ENCODE results near the gene TAOK1.

GRCh38 chr17:29577385-29578211 lies 187.4 kb downstream of the TAOK1 start:
- TF ChIP-seq NR2C2 (IDR thresholded peaks at IDR 0.05; ENCODE audit: borderline replicate concordance, control insufficient read depth, insufficient read length, low read depth) (no peak), YY1 (IDR thresholded peaks at IDR 0.05; ENCODE audit: low read depth, low read length) (no peak), CTCF (IDR thresholded peaks at IDR 0.05 in 2 of 3, conservative IDR thresholded peaks at IDR 0.05 in 1 of 3; ENCODE audit: control insufficient read depth in 2 of 3, extremely low read depth in 1 of 3, insufficient read depth in 1 of 3, low read depth in 3 of 3, low read length in 3 of 3) (no peak), POLR2AphosphoS5 (IDR thresholded peaks at IDR 0.05; ENCODE audit: low read length) (no peak), MEF2B (IDR thresholded peaks at IDR 0.05; ENCODE audit: partially characterized antibody, poor library complexity, severe bottlenecking) (no peak), EZH2 (IDR thresholded peaks at IDR 0.05; ENCODE audit: borderline replicate concordance, control insufficient read depth, low read depth, low read length) (no peak), TCF12 (IDR thresholded peaks at IDR 0.05; ENCODE audit: low read depth, low read length) (no peak), CEBPB (IDR thresholded peaks at IDR 0.05; ENCODE audit: borderline replicate concordance in 1 of 2, low read depth in 2 of 2, low read length in 2 of 2) (no peak), SPI1 (IDR thresholded peaks at IDR 0.05; ENCODE audit: borderline replicate concordance, insufficient read depth, low read depth, low read length) (no peak), ESRRA (IDR thresholded peaks at IDR 0.05; ENCODE audit: low read length) (no peak), RAD21 (IDR thresholded peaks at IDR 0.05; ENCODE audit: insufficient read depth, low read depth, low read length) (no peak)
- TF ChIP-seq, protein P1, sequence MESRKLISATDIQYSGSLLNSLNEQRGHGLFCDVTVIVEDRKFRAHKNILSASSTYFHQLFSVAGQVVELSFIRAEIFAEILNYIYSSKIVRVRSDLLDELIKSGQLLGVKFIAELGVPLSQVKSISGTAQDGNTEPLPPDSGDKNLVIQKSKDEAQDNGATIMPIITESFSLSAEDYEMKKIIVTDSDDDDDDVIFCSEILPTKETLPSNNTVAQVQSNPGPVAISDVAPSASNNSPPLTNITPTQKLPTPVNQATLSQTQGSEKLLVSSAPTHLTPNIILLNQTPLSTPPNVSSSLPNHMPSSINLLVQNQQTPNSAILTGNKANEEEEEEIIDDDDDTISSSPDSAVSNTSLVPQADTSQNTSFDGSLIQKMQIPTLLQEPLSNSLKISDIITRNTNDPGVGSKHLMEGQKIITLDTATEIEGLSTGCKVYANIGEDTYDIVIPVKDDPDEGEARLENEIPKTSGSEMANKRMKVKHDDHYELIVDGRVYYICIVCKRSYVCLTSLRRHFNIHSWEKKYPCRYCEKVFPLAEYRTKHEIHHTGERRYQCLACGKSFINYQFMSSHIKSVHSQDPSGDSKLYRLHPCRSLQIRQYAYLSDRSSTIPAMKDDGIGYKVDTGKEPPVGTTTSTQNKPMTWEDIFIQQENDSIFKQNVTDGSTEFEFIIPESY (IDR thresholded peaks at IDR 0.05): no peak
- TF ChIP-seq, protein P2, sequence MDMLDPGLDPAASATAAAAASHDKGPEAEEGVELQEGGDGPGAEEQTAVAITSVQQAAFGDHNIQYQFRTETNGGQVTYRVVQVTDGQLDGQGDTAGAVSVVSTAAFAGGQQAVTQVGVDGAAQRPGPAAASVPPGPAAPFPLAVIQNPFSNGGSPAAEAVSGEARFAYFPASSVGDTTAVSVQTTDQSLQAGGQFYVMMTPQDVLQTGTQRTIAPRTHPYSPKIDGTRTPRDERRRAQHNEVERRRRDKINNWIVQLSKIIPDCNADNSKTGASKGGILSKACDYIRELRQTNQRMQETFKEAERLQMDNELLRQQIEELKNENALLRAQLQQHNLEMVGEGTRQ (IDR thresholded peaks at IDR 0.05; ENCODE audit: borderline replicate concordance, low read depth, low read length): no peak

Data from GM12878 (cell line).